CD4-positive, alpha-beta T cell treated with Interferon gamma for 1 hour (primary cell): ENCODE measurements around the gene CLEC11A.
A peak's percentile ranks its signal among the peaks of the same experiment; 100 is the strongest.

ENCODE experiments used
- DNase-seq: peaks from one replicate; pipeline ENCODE4 v3.0.0-alpha.2; 2020

The CLEC11A gene

DNA sequence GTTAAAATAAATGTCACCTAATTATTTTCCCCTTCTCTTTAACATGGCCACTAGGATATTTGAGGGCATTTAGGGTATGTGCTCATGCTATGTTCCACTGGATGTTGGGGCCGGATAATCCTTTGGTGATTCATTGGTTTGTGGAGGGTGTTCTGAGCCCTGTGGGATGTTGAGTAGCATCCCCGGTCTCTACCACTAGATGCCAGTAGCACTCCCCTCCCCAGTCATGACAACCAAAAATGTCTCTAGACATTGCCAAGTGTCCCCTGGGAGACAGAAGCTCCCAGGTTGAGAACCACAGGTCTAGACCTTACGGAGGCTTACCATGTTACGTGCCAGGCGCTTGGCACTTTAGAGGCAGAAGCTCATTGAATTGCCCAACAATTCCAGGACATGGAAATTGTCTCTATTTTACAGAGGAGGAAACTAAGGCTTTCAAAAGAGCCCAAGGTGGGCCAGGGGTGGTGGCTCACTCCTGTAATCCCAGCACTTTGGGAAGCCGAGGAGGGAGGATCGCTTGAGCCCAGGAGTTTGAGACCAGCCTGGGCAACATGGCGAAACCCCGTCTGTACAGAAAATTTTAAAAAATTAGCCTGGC lies 17.6 kb upstream of the CLEC11A start:
- peak; percentile 20 for DNase-seq

DNA sequence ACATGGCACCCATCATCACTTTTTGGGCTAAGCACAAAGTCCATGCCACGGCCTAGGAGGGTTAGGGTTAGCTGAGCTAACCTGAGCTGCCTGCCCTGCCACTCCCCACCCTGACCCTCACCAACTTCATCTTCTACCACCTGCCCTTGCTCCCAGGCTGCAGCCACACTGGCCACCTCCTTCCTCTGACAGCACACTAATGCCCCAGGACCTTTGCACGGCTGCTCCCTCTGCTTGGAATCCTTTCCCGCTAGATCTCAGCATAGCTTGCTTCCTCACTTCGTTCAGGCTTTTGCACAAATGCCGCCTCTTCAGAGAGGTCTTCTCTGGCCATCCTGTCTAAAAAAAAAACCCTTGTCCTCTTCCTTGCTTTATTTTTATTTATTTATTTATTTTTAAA lies 16.8 kb upstream of the CLEC11A start:
- DNase-seq: no peak

DNA sequence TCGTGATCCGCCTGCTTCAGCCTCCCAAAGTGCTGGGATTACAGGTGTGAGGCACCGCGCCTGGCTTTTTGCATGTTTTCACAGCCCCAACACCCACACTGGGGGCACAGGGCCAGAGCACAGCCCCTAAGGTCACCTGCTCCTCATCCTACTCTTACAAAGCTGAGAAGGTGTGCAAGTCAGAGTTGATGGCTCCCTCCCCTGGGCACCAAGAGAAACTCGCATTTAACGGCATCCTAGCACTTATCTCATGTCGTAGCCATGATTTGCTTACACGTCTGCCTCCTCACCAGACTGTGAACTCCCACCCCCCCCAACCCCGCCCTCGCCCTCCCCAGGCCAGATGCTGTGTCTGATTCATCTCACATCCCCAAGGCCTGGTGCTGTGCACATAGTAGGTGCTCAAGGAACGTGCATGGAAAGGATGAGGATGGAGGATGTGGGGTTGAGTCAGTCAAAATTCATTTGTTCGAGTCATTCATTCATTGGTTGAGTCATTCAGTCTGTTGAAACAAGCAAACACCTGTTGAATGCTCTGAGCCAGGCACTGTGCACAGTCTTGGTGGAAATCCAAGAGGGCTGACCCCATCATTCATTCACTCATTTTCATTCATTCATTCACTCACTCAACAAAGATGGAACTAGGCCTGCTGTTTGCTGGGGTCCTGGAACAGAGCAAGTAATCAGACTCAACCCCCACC lies 14.8 kb upstream of the CLEC11A start:
- no peak for DNase-seq

DNA sequence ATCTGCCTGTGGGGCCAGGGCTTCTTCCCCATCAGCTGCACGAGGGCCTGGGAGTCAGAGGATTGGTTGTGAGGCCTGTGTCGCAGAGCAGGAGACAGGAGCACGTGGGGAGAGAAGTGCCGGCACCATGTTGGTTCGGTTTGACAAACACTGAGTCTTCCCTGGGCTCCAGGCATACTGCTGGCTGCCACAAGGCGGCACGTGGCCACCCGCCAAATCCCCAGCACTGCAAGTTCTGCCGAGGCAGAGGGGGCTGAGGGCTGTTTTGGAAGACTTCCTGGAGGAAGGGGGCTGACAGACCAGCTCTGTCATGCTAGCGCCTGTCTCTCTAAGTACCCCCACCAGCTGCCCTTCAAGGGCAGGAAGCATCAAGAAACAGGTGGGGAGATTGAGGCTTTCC lies 13.1 kb upstream of the CLEC11A start:
- no peak for DNase-seq

DNA sequence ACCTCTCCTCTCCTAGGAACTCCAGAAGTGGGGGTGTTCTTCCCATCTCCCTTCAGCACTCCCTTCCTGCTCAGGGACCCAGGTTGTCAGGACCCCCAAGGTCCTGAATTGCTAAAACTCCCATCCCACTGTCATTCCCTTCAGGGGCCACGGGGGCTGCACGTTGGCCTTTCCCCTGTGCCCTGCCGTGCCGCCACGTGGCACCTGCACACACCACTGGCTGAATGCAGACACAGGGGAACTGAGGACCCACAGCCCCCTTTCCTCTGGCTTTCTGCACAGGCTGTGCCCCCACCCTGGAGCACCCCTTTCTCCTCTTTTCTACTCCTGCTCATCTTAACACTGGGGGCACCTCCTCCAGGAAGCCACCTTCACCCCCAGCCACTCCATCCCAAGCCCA lies 12.6 kb upstream of the CLEC11A start:
- DNase-seq: no peak

DNA sequence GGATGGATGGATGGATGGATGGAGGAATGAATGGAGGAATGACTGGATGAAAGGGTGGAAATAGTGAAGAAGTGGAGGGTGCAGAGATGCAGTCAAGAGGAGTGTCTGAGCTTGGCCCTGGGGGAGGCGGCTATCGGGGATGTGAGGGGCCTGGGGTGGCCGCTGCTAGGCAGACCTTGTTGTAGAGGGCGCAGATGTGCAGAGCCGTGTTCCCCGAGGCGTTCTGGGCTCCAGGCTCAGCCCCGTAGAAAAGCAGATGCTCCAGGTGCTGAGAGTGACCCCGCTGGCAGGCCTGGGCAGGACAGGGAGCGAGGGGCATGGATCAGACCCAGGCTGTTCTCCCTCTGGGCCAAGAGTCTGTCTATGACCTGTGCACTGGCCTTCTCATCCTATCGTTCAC lies 12.0 kb upstream of the CLEC11A start:
- no peak for DNase-seq

DNA sequence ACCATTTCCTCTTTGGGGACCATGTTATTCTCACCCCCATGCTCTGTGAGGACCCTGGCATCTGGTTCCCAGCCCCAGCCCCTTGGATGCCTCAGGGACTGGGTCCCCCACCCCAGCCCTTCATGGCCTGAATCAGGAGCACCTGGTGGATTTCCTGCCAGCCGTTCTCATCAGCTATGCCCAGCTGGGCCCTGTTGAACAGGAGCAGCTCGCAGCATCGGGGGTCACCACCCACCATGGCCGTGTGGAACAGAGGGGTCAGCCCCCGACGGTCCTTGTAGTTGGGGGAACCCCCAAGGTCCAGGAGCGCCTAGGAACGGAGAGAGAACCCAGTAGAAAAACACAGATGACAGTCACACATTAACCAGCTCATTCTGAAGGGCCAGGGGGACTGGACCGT lies 11.4 kb upstream of the CLEC11A start:
- no peak for DNase-seq

DNA sequence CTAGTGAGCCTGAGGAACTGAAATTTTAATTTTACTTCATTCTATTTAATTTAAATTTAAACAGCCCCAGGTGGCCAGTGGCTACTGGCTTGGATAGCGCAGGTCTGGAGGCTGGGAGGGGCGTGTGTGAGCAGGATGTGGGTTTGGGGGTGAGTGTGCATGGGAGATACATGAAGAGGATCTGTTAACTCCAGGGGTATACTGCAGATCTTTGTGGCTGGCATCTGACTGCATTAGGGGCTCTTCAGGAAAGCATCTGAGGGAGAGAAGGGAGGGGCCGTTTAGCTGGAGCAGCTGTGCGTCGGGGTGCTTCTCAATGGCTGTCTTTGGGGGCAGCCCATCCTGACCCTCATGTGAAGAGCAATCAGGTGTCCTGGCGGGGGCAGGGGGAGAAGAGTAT lies 10.3 kb upstream of the CLEC11A start:
- DNase-seq: no peak

DNA sequence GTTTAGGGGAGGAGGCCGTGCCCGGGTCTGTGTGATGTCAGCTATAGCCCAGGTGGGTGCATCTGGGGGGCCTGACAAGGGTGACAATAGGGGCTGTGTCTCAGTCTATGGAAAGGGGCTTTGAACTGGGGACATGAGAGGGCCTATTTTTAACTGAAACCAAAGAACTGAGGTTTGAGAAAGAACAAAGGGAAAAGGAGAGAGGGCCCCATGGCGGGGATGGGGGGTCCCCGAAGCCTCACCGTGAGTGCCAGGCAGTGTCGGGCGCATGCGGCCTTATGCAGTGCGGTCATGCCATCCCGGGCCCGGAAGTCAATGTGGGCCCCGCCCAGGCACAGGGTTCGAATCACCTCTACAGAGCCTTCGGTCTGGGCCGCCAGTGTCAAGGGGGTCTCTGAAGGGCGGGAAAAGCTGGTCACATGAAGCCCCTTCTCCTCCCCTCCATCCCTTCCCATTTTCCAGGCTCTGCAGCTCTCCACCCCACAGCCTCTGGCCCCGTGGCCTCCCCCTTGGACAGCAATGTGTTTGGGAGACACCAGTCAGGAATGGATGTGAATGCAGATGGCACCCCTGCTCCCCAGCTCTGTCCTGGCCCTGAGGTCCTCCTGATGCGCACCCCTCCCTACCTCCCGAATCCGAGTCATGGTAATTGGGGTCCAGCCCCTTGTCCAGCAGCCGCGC lies 9.5 kb upstream of the CLEC11A start:
- peak; percentile 24 for DNase-seq

DNA sequence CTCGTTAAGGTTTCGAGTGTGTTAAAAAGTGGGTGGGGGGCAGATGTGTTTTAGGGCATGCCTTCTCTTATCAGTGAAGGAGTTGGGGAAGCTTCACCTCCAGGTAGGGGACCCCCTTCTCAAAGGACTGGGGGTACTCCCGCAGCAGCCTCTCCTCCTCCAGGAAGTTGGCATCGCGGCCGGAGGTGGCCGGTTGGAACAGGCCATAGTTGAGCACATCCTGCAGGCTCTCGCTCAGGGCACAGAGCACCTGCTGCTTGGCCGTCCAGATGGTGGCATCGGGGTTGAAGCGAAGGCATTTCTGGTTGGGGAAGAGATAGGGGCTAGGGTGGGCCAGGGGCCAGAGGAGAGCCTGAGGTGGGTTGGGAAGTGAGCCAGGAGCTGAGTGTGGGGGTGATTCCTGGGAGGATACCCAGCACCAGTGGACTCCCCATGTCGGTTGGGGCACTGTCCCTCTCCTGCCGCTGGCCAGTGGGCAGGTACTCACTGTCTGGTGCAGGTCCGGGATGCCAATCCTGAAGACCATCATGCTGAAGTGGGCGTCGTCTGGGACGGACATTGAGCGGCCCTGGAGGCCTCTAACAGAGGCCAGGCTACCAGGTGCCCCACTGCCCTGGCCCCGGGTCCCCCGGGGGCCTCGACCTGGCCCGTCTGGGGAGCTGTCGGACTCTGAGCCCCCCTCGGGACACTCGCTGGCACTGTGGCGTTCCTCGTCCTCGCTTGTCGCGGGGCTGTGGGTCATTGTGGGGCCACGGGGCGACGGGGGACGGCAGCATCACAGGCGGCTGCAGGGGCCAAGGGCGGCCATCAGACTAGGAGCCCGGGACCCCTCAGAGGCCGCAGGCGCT lies 6.8 kb upstream of the CLEC11A start:
- no peak for DNase-seq

DNA sequence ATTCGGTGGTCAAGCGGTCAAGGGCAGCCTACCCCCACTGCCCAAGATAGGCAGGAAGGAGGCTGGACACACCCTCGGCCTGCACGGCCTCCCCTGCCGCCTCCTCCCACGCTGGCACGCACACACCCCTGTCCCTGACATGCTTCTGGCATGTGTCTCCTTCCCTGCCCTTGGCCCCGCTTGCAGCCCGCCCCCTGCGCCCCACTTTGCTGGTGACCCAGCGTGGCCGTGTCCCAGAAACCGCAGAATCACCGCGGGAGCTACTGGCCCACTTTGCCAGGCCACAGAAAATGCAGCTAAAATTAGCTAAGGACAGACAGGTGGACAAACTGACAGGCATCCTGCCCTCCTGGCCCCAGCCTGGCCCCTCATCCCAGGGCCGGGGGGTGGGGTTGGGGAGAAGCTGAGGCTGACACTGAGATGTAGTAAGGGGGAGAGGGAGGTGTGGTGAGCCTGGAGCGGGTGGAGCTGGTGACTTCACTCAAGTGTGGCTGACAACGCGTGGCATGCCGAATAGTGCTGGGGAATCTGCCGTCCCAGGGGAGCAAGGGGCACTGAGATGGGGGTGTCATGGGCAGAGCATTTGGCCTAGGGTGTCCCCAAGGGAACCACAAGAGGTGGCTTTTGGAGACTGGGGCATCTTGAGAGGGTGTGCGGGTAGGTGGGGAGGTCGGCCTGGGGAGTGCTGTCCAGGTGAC lies 6.0 kb upstream of the CLEC11A start:
- DNase-seq: no peak

DNA sequence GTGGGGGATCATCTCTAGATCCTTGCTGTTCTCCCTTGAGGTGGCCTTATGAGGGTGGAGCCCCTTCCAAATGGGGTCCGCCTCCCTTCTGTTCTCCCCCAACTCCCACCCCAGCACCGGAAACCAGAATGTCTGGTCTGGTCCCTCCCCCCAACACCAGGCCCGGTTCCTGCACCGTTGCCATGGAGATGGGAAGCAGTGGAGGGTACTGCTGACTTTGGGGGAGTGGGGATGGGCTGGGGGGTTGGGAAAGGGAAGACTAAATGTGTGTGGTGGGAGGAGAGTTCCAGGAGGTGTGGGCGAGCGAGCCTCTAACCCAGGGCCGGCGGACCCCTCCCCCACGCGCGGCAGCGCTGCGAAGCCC lies 5.3 kb upstream of the CLEC11A start:
- no peak for DNase-seq

DNA sequence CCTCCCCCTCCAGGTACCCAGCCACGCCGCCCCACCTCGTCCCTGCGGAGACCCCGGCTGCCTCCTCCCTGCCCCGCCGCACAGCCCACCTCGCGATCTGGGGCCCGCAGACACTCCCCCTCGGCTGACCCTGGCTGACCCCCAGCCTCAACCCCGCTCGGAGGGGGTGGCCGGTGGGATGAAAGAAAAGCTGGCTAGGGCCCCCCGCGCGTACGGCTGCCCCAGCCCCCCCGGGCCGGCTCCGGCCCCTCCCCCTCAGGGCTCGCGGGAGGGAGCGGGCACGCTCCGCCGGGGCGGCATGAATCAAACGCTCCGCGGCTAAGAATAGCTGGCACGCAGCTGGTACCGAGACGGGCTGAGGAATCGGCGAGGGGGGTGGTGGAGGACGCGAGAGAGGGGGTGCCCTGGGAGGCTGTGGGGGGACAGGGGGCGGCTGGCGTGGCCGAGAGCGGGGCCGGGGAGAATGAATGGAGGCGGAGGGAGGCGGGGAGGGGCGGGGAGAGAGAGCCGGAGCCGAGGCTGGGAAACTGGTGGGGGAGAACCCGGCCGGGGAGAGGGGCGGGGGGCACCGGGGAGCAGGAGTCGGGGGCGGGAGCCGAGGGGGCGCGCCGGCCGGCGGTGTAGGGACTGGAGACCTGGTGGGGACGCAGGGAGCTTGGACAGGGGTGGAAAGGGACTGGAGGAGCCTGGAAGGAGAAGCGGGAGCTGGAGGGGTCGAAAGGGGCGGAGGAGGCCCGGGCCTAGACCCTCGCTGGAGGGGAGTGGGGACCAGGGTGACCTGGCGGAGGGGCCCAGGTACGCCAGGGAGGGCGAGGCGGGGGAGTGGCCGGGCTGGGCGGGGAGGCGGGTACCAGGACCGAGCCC lies 4.7 kb upstream of the CLEC11A start:
- no peak for DNase-seq

DNA sequence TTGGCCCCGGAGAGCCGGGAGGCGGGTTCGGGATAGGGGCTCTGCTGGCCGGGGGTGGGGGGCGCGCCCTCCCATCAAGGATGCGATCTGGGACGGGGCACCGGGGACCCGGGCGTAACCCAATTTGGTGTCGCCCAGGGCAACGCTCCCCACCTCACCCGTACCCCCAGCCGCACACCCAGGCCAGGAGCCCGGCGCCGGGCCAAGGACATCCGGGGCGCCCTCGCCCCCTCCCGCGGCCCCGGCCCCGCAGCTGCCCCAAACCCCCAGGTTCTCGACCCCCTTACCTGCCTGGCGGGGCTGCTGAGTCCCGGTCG lies 4.1 kb upstream of the CLEC11A start:
- no peak for DNase-seq

DNA sequence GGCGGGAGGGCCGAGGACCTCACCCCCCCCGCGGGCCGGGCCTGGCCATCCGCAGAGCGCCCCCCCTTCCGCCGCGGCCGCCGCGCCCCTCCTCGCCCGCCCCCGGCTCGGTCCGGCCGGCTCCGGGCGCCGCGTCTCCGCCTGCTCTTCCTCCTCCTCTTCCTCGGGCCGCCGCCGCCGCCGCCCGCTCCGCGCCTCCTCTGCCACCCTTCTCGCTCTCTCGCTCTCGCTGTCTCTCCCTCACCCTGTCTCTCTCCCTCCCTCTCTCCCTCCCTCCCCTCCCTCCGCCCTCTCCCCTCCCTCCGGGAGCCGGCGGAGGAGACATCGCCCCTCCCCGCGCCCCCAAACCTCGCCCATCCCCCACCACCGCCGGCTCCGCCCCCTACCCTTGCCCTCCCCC lies 3.6 kb upstream of the CLEC11A start, which contains the start of gene SHANK1:
Gene SHANK1 (minus strand): TSS at position 237 of the 400 bp plus-strand sequence. CDS start 2,883 bp downstream, outside the sequence.
- DNase-seq: no peak

DNA sequence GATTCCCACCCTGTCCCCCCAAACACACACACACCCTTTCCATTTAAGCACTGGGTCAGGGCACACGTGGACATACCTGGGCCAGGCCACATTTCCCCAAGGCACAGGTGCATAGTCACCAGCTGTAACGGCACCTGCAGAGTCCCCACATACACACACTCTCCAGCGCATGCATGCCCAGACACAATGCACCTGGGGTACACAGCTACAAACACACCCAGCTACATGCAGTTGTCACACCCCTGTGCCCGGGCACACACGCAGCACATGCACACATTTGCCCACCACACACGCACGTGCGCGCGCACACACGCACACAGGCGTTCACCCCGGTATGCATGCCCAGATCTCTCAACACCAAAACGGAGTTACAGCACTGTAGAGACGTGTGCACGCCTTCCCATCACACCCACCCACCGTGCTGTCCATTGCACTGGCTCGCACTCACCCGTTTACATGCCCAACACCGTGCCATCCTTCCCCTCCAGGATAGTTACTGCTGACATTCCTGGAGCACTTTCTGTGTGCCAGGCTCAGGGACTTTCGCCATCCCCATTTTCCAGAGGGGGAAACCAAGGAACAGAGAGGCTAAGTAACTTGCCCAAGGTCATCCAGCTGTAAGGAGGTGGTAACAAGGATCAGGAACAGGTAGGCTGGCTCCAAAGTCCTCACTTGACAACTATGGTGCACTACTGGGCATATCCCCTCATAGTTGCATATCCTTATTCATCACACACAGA lies 2.8 kb upstream of the CLEC11A start:
- DNase-seq: no peak

DNA sequence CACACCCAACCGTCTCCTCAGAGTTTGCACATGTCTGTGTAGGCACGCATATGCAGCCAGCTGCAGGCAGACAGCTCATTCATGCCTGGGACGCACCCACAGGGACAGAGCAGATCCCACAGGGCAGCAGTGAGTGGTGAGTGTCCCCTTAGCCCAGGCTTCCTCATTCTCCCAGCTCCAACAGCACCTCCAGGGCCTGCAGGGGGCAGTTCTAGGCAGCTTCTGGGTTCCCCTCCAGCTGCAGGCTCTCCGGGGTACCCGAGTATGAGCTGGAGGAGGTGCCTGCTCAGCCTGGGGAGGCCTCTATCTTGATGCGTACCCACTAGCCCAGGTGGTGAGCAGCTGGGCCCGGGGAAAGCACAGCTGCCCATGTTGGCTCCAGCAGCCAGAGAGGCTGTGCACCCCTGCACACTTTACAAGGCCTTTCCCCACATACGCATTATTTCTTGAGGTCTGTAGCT lies 2.2 kb upstream of the CLEC11A start:
- no peak for DNase-seq

DNA sequence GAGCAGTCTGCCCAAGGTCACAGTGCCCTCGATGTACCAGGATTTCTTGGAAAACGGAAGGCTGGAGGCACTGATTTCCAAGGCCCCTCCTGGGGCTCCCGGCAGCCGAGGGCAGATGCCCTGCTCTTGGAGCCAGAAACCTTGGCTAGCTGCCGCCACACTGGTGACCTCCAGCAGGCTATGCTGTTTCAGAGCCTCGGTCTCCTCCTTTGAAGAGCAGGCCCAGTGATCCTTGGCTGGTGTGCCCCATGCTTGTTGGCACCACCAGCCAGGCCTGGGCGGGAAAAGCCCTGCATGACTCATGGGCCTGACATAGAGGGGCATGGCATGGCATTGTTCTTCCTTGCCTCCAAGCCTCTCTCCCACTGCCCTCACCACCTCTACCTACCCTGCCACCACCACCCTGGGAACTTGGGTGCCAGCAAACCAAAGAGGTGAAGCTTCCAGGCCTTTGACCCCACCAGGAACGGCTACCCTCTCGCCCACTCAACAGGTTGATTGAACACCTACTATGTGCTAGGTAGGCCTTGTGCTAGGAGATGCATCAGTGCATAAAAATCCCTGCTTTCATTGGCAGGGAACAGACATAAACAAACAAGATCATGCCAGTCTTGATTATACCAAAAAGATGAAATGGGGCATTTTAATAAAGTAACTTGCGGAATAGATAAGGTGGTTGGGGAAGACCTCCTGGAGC lies 1.6 kb upstream of the CLEC11A start:
- DNase-seq: no peak

DNA sequence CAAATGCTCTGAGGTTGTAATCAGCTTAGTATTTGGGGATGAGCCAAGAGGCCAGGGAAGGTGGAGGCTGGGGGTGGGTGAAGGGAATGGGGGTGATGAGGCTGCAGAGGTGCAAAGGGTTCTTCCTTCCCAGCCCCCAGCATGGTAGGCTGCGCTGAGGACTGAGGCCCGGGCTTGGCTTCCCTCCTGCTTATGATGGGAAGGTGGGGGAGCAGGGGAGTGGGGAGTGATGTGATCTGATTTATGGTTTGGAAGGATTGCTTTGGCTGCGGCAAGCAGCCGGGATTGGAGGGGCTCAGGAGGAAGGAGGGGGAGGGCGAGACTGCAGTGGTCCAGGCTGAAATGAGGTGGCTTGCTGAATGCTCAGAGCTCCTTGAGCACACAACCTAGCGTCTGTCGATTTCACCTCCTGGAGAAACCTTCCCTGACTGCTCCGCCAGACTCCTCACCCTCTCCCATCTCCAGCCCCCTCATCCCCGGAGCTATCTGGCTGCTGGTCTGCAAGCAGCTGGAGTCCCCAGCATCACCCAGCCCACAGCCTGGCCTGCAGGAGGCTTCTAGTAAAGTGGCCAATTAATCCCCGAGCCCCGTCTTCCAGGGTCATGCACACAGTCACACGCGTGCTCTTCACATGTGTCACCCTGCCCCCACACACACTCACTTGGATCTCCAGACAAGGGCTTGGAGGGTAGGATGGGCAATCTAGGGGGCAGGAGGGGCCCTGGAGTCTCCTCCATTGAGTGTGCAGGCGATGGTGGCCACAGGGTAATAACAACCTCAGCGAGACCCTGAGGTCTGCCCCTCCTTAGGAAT lies 757 bp upstream of the CLEC11A start:
- no peak for DNase-seq
